ENCODE results near the gene PDIA6. TPM values are rescaled to one million over a fixed set of nuclear protein-coding genes. Genes with fewer than 3 reads are reported as not detected.

Gene PDIA6
- total and polyA plus RNA-seq, 2 of the 4 experiments (the other 2 are of a cell fraction): 204 to 349 TPM

DNA sequence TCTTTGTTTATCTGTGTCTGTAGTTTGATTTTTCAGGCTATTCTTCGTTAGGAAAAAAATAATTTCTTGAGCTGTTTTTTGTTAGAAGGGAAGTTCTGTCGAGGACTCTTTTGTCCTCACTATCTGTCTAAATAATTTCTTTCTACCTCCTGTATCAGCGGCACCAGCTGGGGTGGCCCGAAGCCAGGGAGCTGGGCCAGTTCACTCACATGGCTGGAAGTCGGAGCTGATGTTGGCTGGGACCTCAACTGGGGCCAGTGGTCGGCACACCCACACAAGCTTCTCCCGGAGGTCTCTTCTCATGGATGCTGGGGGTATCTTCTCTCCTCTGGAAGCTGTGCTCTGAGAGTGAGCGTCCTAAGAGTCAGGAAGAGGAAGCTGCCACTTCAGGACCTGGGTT, 8.0 kb upstream of the PDIA6 start:
- intact Hi-C loops (cut with micrococcal nuclease): no loop called here

More for the DNA sequence above, 8.0 kb upstream of the PDIA6 start:
- in situ Hi-C loops (cut with MboI; ENCODE audit: low sequenced_read_pairs): no loop called here
- Histone ChIP-seq H3K79me1 (ENCODE audit: low read depth in 1 of 2, low read length in 2 of 2) (no peaks in the 10 kb centered on the region), H2BK20ac (ENCODE audit: low read depth, low read length) (no peak overlapping the region), H2BK15ac (ENCODE audit: low read depth, low read length) (no peak overlapping the region), H3K4me1 (ENCODE audit: control insufficient read depth, insufficient read depth, low read length) (no peaks in the 10 kb centered on the region), H2AFZ (replicated peaks; ENCODE audit: low read length, poor library complexity) (no peak overlapping the region), H2BK5ac (ENCODE audit: low read depth, low read length, poor library complexity, severe bottlenecking) (no peak overlapping the region), H3K14ac (replicated peaks; ENCODE audit: low read depth, low read length) (no peak overlapping the region), H4K5ac (ENCODE audit: low read depth, low read length) (no peak overlapping the region), H4K20me1 (ENCODE audit: insufficient read depth, low read length) (no peaks in the 10 kb centered on the region), H3K23ac (ENCODE audit: low read depth, low read length) (no peak overlapping the region), H3K9me1 (ENCODE audit: insufficient read depth, low read length) (no peaks in the 10 kb centered on the region), H4K91ac (ENCODE audit: insufficient read depth, low read depth, low read length) (no peak overlapping the region), H3K18ac (ENCODE audit: low read depth, low read length) (no peak overlapping the region), H3K4me2 (ENCODE audit: low read depth, low read length) (no peak overlapping the region), H3K4ac (ENCODE audit: low read depth, low read length) (no peak overlapping the region), H3K9ac (ENCODE audit: low read depth, low read length) (no peak overlapping the region), H3K9me3 (ENCODE audit: control insufficient read depth, insufficient read depth, low read length) (no peaks in the 10 kb centered on the region; the same call in 1 of the 2 replicates), H2AK5ac (ENCODE audit: low read depth, low read length) (no peak overlapping the region), H3K27ac (ENCODE audit: insufficient read depth, low read length) (no peak overlapping the region), H3K27me3 (ENCODE audit: control insufficient read depth, insufficient read depth, low read length) (peaks cover 52% of the 10 kb centered on the region), H3K4me3 (ENCODE audit: insufficient read depth, low read depth, low read length) (no peak overlapping the region), H4K8ac (ENCODE audit: low read depth in 2 of 2, low read length in 2 of 2) (no peak overlapping the region), H2AK9ac (replicated peaks; ENCODE audit: low read depth, low read length, poor library complexity) (no peak overlapping the region), H3K56ac (ENCODE audit: extremely low read depth, insufficient read depth, low read length) (no peak overlapping the region), H3K36me3 (ENCODE audit: control insufficient read depth, insufficient read depth, low read length) (no peaks in the 10 kb centered on the region), H2BK120ac (ENCODE audit: low read depth, low read length) (no peak overlapping the region)
- WGBS, 2 experiments (ENCODE audit: extremely low coverage in 2 of 2, insufficient read length in 1 of 2): no CpG with 5 or more reads among the region's 8 CpGs
- DNase-seq (no peak), ATAC-seq (ENCODE audit: low read depth) (no peak)
- ChIA-PET CTCF (no interaction called here), POLR2A (ENCODE audit: unreplicated experiment) (no interaction called here)
- no TSS peak for BruUV-seq (replicated peaks)
- dilution Hi-C loops (cut with HindIII; ENCODE audit: low sequenced_read_pairs, unreplicated experiment): no loop called here
- TF ChIP-seq RCOR1 (IDR thresholded peaks at IDR 0.05; ENCODE audit: insufficient replicate concordance, low read length) (no peak), USF2 (IDR thresholded peaks at IDR 0.05; ENCODE audit: low read depth, low read length) (no peak), BHLHE40 (IDR thresholded peaks at IDR 0.05; ENCODE audit: low read depth, low read length) (no peak), FOS (IDR thresholded peaks at IDR 0.05; ENCODE audit: low read depth, low read length) (no peak), RAD21 (IDR thresholded peaks at IDR 0.05; ENCODE audit: low read length) (no peak), MXI1 (IDR thresholded peaks at IDR 0.05; ENCODE audit: borderline replicate concordance, low read depth, low read length) (no peak), MAZ (IDR thresholded peaks at IDR 0.05; ENCODE audit: borderline replicate concordance, low read depth, low read length) (no peak), CEBPB (IDR thresholded peaks at IDR 0.05; ENCODE audit: low read depth, low read length) (no peak), RFX5 (IDR thresholded peaks at IDR 0.05; ENCODE audit: low read depth, low read length) (no peak), CHD1 (IDR thresholded peaks at IDR 0.05; ENCODE audit: low read depth, low read length) (no peak), CTCF (conservative IDR thresholded peaks at IDR 0.05; ENCODE audit: low read depth, low read length) (no peak), NFE2L2 (IDR thresholded peaks at IDR 0.05; ENCODE audit: low read depth, low read length) (no peak), MAFK (IDR thresholded peaks at IDR 0.05; ENCODE audit: low read depth, low read length) (no peak), SMC3 (IDR thresholded peaks at IDR 0.05; ENCODE audit: low read depth, low read length) (no peak), ELK1 (IDR thresholded peaks at IDR 0.05; ENCODE audit: borderline replicate concordance, low read depth, low read length) (no peak)
